NCI-H2029 treated with DMSO at 0.1 percent for 48 hours (cell line): ENCODE measurements around the gene SMARCC1.
A peak's percentile ranks its signal among the peaks of the same experiment; 100 is the strongest.

Experiments
- DNase-seq: peaks from one replicate; lab custom pipeline; 2025; lab: John Stamatoyannopoulos, UW

The SMARCC1 gene

GRCh38 chr3:47634996-47635395 lies 146.7 kb downstream of the SMARCC1 start:
- DNase-seq = no peak

GRCh38 chr3:47630810-47631209 lies 150.9 kb downstream of the SMARCC1 start:
- no peak for DNase-seq

GRCh38 chr3:47629770-47630169 lies 151.9 kb downstream of the SMARCC1 start:
- no peak for DNase-seq

GRCh38 chr3:47628426-47628825 lies 153.3 kb downstream of the SMARCC1 start:
- DNase-seq = no peak

GRCh38 chr3:47622671-47623461 lies 158.8 kb downstream of the SMARCC1 start:
- no peak for DNase-seq

GRCh38 chr3:47617086-47618010 lies 164.3 kb downstream of the SMARCC1 start:
- DNase-seq = no peak

GRCh38 chr3:47614788-47615187 lies 166.9 kb downstream of the SMARCC1 start:
- DNase-seq = no peak

- no peak for DNase-seq
These were observed 168.0 kb downstream of the SMARCC1 start for GRCh38 chr3:47613722-47614121.

GRCh38 chr3:47612879-47613278 lies 168.8 kb downstream of the SMARCC1 start:
- DNase-seq = no peak

GRCh38 chr3:47612178-47612577 lies 169.5 kb downstream of the SMARCC1 start:
- DNase-seq = peak; percentile 21

- DNase-seq = no peak
These were observed 170.1 kb downstream of the SMARCC1 start for GRCh38 chr3:47611576-47611975.

GRCh38 chr3:47610583-47610982 lies 171.1 kb downstream of the SMARCC1 start:
- no peak for DNase-seq

- no peak for DNase-seq
These were observed 174.4 kb downstream of the SMARCC1 start for GRCh38 chr3:47607335-47607734.

- no peak for DNase-seq
These were observed 175.5 kb downstream of the SMARCC1 start for GRCh38 chr3:47606165-47606564.

- DNase-seq = no peak
These were observed 176.0 kb downstream of the SMARCC1 start for GRCh38 chr3:47605652-47606051.

- DNase-seq = no peak
These were observed 177.5 kb downstream of the SMARCC1 start for GRCh38 chr3:47604145-47604544.

GRCh38 chr3:47603332-47603731 lies 178.4 kb downstream of the SMARCC1 start:
- DNase-seq = no peak

GRCh38 chr3:47601281-47601680 lies 180.4 kb downstream of the SMARCC1 start:
- DNase-seq = no peak

- no peak for DNase-seq
These were observed 186.9 kb downstream of the SMARCC1 start for GRCh38 chr3:47594792-47595191.

GRCh38 chr3:47592066-47592795 lies 189.5 kb downstream of the SMARCC1 start:
- DNase-seq = no peak

GRCh38 chr3:47590216-47590615 lies 191.5 kb downstream of the SMARCC1 start:
- DNase-seq = no peak

GRCh38 chr3:47588587-47588986 lies 193.1 kb downstream of the SMARCC1 start:
- DNase-seq = no peak
